Muscle of arm (tissue), 12 donors: ENCODE data around the gene FBXL14. TPM values are rescaled to one million over a fixed set of nuclear protein-coding genes. Genes with fewer than 3 reads are reported as not detected.
"Not testable (repeated sequence)": the region's sequence is repeated elsewhere in the genome, so short reads cannot be mapped to it uniquely, and the experiment has no call there.

ENCODE experiments used
- DNase-seq: peaks from one replicate; pipeline ENCODE4 v3.0.0-alpha.2; 2013
- polyA plus RNA-seq, 12 donors: library from polyadenylated mRNA; unstranded; fragments of 120-200 nt; gene quantifications; one replicate each; pipeline ENCODE4 v1.2.1, GENCODE V29; 2013; ENCODE audit not compliant: insufficient read length in 12 of 12

FBXL14 gene
- polyA plus RNA-seq, 12 donors: 2.9 to 10.1 (median 3.8) TPM; not detected in 1

- DNase-seq: no peak
Measured at GRCh38 chr12:1573960-1574864, 20.2 kb downstream of the FBXL14 start.

- DNase-seq: no peak
Measured at GRCh38 chr12:1572731-1573130, 21.6 kb downstream of the FBXL14 start.

DNA sequence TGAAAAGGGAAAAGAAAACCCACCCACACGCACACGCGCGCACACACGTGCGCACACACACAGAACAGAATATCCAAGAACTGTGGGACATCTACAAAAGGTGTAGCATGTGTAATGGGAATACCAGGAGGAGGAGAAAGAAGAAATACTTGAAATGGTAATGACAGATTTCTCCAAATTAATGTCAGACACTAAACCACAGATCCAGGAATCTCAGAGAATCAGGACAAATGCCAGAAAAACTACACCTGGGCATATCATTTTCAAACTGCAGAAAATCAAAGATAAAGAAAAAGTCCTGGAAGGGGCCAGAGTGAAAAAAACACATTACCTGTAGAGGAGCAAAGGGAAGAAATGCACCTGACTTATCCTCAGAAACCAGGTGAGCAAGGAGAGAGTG is 26.5 kb downstream of the FBXL14 start:
- DNase-seq: no peak

- DNase-seq: no peak
Measured at GRCh38 chr12:1566449-1567135, 27.8 kb downstream of the FBXL14 start.

DNA sequence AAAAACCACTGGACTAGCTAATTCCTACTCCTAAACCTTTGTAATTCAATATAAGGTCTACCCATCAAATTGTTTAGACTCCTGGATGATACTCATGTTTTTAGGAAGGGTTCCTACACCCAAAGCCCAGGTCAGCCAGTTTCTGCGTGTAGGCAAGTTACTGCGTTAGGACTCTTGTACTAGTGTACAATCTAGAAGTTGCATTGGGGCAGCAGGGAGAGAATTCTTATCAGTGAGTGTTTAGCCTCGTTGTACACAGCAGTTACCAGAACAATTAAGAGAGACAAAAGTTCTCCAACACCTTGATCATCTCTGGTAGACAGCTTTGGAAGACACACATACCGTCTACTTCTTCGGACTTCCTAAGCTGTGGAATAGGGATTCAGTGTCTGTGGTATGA is 29.2 kb downstream of the FBXL14 start:
- DNase-seq: no peak

GRCh38 chr12:1564067-1564466 is 30.3 kb downstream of the FBXL14 start:
- no peak for DNase-seq

DNA sequence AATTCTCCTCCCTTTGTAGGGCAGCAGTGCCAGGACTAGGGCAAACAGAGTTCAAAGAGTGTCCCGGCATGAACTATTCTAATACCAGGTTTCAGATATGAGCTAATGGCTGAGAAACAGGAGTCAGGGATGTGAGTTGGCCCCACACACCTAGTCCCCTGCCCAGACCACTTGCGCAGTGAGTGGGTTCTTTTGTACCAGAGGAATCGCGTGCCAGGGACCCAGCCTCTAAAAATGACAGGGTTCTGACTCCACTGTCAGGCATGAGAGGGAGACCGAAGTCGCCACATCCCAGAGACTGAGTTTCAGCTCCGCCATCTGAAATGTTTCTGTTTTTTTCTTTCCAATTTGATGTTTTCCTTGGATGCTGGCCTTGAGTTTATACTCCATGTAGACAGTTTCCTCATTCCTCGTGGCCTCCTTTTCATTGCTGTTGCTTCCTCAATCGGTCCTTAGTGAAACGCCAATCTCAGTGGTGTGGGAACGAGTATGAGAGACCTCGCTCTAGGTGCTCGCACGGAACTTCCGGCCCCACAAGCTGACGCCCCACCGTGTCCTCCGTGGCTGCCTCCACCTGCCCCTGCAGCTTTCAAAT is 31.5 kb downstream of the FBXL14 start:
- no peak for DNase-seq

DNA sequence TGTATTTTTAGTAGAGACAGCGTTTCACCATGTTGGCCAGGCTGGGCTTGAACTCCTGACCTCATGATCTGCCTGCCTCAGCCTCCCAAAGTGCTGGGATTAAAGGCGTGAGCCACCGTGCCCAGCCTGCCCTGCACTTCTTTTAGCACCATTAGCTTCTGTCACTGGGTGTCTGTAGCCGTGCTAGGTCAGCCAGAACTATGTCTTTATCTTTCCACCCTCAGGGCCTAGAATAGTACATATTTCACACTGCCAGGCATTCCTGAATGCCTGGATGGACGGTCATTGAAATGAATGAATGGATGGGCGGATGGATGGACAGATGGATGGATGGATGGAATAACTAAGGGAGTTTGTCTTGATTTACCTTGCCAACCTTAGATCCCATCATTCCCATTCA is 33.7 kb downstream of the FBXL14 start:
- no peak for DNase-seq

GRCh38 chr12:1559676-1560091 is 34.7 kb downstream of the FBXL14 start:
- DNase-seq: peak; percentile 61

- not testable (repeated sequence) for DNase-seq
Measured at GRCh38 chr12:1558108-1558507, 36.3 kb downstream of the FBXL14 start.

GRCh38 chr12:1553987-1554982 is 40.1 kb downstream of the FBXL14 start:
- DNase-seq: no peak

GRCh38 chr12:1553536-1553935 is 40.8 kb downstream of the FBXL14 start:
- no peak for DNase-seq

- no peak for DNase-seq
Measured at GRCh38 chr12:1552911-1553491, 41.4 kb downstream of the FBXL14 start.

DNA sequence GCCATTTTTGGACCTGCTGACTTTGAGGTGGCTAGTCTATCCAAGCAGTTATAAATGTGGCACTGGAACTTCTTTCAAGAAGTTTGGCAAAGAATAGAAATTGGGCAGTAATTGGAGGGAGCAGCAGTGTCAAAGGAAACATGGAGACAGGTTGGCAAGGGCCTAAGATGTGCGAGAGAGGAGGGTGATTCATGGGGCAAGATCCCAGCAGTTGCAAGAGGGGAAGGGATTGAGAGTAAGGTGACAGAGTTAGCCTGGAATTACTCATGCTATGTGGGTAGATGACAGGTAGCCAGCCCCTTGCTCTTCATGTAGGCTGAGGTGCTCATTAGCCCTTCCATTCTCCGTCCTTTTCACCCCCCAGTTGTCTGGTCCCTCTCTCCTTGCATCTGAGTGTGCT is 42.2 kb downstream of the FBXL14 start:
- no peak for DNase-seq

DNA sequence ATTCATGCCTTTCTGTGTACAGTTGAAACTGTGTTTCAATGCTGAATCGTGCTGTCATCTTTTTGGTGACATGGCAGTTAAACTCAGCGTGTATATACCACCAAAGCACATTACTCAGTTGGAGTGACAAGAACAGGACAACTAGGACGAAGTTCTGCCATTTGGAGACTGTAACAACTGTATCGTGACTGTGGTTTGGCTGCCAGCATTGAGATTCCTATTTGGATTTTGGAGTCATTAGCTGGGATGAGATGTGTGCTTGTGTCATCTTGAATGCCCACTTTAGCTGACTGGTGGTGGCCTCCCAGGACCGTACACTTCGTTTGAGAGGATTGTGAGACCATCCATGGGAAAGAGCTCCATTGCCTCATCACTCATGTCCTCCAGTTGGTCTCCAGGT is 42.9 kb downstream of the FBXL14 start:
- DNase-seq: no peak

- no peak for DNase-seq
Measured at GRCh38 chr12:1546931-1547640, 47.3 kb downstream of the FBXL14 start.

DNA sequence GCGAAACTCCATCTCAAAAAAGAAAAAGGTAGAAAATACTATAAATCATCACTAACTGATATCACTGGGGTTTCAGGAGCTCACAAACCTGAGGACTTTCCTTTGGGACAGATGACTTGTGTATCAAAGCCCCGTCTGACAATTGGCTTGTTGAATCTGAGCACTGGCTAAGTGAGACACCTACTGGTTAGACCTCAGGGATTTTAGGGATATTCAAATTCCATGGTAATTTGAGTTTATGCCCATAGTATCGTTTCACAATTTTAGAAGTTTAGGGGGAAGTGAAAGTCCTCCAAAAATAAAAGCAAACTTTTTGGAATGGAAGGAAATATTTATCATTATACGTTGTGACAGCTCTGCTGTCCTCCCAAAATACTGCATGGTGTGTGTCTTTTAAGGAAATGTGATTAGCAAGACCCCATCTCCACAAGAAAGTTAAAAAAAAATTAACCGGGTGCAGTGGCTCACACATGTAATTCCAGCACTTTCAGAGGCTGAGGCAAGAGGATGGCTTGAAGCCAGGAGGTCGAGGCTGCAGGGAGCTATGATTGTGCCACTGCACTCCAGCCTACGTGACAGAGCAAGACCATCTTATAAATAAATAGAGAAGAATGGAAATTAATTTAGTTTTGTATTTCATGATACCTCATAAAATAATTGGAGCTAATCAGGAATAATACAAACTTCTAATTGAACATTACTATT is 49.2 kb downstream of the FBXL14 start:
- DNase-seq: no peak

DNA sequence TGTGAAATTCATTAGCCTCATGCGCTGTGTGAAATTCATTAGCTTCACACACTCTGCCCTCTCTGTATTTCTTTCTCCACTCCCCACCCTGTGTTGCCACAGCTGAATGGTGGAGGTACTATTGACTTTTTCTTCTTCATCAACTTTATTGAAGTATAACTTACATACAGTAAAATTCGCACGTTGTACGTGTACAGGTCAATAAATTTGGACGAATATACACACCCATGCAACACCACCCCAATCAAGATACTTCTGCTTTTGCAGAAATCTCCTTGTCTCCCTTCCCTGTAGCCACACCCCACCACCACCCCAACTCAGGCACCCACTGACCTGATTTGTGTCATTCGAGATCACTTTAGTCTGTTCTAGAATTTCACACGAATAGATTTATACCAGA is 51.8 kb downstream of the FBXL14 start:
- no peak for DNase-seq

GRCh38 chr12:1540690-1541089 is 53.7 kb downstream of the FBXL14 start:
- no peak for DNase-seq

DNA sequence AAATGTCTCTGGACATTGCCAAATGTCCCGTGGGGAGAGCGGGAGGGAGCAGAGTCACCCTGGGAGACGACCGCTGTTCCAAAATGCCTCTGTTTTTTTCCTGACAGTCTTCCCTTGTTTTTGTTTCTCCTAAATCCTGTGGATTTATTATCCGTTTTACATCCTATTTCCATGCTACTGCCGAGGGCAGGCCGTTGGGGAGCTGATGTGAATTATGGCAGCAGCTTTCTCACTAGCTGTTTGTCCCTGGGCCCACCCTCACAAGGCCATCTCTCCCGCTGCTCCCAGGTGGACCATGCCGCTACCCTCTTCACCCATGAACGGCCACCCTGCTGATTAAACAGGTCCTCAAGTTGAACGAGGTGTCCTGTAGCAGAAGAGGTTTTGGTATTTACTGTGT is 55.2 kb downstream of the FBXL14 start:
- DNase-seq: no peak
